HFF-Myc (cell line): ENCODE results near the gene CNTN5.

Source experiments
- DNase-seq: peaks from one replicate; pipeline ENCODE4 v3.0.0-alpha.2; 2011; ENCODE audit warnings: low read depth; ENCODE audit errors: extremely low read depth
- H3K4me3 ChIP-seq: replicated peaks from 2 replicates; pipeline ENCODE4 v1.5.1; 2011; ENCODE audit warnings: low read depth, mild to moderate bottlenecking, control low read depth, low read length
- CTCF ChIP-seq: IDR thresholded peaks from 2 replicates; pipeline ENCODE4 v1.5.1; 2012; ENCODE audit warnings: mild to moderate bottlenecking, low read depth, low read length, control low read depth; ENCODE audit errors: missing control alignments

CNTN5 gene

GRCh38 chr11:100297516-100297915 lies 1276.8 kb downstream of the CNTN5 start:
- no peak for TF ChIP-seq CTCF
- no peak for DNase-seq
- no peak overlapping the region for H3K4me3 ChIP-seq

- H3K4me3 ChIP-seq: no peak overlapping the region
- no peak for DNase-seq
- TF ChIP-seq CTCF: no peak
Observed at GRCh38 chr11:100302824-100303223, 1282.1 kb downstream of the CNTN5 start.

GRCh38 chr11:100303897-100304296 lies 1283.1 kb downstream of the CNTN5 start:
- no peak for DNase-seq
- no peak for TF ChIP-seq CTCF
- H3K4me3 ChIP-seq: no peak overlapping the region

- no peak for TF ChIP-seq CTCF
- H3K4me3 ChIP-seq: no peak overlapping the region
- DNase-seq: no peak
Observed at GRCh38 chr11:100308202-100308601, 1287.5 kb downstream of the CNTN5 start.

GRCh38 chr11:100315946-100316345 lies 1295.2 kb downstream of the CNTN5 start:
- no peak for DNase-seq
- TF ChIP-seq CTCF: no peak
- no peak overlapping the region for H3K4me3 ChIP-seq

GRCh38 chr11:100316952-100317351 lies 1296.2 kb downstream of the CNTN5 start:
- DNase-seq: no peak
- no peak overlapping the region for H3K4me3 ChIP-seq
- no peak for TF ChIP-seq CTCF

GRCh38 chr11:100319691-100320090 lies 1298.9 kb downstream of the CNTN5 start:
- DNase-seq: no peak
- no peak for TF ChIP-seq CTCF
- H3K4me3 ChIP-seq: no peak overlapping the region
